Activated effector memory CD4-positive, alpha-beta T cell treated with anti-CD3 and anti-CD28 coated beads, Interleukin-2, amount 50 U/mL, for 16 hours (primary cell): ENCODE data around the gene HLF.

Experiments
- DNase-seq: peaks from one replicate; pipeline ENCODE4 v3.0.0-alpha.2; 2020

HLF gene

DNA sequence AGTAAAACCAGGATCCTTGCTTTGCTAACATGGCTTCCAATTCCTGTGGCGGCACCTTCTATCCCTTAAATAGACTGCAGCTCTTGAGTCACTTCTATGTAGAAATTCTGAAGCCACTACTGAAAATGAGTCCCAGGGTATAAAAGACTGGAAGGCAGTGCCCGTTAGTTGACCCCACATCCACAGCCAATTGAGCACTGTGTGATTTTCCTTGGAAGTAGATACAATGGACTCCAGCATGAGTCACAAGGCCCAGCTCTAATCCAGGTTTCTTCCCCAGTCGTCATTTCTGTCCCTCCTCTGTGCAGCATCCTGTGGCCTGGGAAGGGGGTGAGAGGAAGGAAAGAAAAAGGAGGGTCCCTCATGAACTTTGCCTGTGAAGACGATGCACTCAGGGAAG lies 69.5 kb downstream of the HLF start:
- DNase-seq, result no peak

DNA sequence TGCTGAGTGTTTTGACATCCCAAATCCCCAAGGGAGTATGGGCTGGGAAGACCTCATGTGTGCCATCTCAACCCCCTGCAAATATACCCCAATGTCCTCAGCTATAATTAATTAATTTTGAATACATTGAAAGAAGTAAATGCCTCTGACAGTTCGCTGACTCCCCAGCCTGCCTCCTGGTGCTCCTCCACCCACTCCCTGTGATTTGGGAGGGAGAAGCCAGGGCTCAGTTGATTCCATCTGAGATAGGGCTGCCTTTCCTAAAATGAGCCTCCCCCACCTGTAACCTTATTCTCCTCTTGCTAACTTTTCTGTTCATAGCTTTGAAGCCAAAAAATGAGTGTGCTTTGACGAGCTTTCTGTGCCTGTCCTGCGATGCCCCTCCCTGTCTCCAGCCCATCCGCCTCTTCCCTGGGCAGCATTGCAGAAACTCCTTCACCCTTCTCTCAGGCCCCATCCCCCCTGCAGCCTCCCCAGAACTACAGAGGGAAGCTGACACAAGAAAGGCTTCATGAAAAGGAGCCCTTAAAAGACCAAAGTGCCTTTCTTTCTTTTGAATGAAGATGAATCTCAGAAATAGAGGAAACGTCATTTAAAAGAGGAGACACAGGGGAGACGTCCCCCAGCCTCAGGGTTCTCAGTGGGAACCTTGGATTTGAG lies 70.3 kb downstream of the HLF start:
- DNase-seq, result no peak

DNA sequence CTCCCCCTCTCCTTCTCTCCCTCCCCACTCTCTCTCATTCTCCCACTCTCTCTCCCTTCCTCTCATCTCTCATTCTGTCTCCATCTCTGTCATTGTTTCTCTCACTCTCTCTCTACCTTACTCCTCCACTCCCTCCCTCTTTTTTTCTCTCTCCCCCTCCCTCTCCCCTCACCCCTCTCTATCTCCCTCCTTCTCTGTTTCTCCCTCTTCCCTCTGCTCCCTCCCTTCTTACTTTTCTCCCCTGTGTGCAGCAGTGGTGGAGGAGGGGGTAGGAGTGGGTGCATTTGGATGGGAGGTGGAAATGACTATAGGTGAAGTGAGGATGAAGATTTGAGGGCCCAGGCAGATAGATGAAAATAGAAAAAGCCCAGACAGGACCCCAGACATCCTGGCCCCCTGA lies 70.9 kb downstream of the HLF start:
- DNase-seq, result no peak

DNA sequence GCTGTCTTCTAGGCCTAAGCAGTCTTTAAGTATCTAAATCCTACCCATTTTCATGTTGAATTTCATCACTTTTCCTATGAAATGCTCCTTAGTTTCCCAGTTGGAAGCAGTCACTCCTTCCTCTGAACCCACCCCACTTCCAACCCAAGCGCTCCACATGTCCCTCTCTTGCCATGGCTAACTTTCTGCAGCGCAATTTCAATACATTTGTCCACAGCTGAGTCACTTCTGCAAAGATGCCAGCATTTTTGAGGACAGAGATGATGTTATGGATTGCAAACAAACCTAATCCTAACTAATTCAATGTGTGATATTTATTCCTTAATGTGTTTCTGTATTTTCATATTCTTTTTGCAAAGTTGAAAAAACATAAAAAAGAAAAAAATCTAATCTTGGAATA lies 71.7 kb downstream of the HLF start:
- no peak for DNase-seq

DNA sequence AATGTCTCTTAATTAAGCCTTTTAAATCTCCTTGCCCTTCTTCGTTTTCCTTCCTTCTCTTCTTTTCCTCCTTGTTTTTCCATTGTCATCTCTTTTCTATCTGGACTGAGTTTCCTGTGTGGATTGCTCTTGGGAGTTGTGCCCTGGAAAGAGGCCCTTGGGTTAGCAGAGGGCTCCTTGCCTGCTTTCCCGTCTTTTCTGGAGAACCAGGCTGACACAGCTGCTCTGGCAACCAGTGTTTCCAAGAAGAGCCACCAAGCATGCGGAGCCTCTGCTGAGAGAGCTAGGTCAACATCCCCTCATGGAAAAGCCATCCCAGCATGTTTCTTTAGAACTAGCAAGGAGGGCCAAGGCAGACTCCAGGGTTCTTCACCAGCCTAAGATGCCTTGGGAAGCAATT lies 75.4 kb downstream of the HLF start:
- no peak for DNase-seq

DNA sequence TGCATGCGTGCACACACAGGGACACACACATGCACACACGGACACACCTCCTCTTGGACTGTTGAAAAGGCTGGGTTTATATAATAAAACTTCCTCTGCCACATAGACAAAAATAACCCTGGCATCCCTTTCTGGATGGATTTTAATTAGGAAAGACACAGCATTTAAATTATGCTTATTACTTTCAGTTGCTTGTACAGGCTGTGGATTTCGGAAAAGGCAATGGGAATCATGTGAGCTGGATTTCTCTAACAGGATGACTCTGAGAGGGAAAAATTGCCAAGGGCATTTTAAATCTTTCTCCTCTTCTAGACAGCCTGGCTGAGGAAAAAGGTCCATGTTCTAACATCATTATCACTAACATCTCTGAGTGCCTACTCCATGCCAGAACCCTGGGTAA lies 75.9 kb downstream of the HLF start:
- DNase-seq, result no peak

DNA sequence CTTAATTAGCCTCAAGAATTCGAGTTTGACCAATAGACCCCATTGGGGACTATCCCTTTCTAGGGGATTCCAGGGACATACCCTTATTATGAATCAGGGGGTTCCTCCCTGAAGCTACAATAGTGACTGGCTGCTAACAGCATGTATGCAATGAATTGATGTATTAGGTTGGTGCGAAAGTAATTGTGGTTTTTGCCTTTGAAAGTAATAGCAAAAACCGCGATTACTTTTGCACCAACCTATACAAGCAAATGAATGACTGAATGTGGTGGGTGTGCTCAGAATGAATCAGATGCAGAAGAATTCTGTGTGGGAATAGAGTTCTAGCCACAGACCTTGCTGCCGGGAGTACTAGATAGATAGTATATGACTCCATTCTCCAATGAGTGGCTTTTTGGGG lies 76.7 kb downstream of the HLF start:
- DNase-seq, result no peak

DNA sequence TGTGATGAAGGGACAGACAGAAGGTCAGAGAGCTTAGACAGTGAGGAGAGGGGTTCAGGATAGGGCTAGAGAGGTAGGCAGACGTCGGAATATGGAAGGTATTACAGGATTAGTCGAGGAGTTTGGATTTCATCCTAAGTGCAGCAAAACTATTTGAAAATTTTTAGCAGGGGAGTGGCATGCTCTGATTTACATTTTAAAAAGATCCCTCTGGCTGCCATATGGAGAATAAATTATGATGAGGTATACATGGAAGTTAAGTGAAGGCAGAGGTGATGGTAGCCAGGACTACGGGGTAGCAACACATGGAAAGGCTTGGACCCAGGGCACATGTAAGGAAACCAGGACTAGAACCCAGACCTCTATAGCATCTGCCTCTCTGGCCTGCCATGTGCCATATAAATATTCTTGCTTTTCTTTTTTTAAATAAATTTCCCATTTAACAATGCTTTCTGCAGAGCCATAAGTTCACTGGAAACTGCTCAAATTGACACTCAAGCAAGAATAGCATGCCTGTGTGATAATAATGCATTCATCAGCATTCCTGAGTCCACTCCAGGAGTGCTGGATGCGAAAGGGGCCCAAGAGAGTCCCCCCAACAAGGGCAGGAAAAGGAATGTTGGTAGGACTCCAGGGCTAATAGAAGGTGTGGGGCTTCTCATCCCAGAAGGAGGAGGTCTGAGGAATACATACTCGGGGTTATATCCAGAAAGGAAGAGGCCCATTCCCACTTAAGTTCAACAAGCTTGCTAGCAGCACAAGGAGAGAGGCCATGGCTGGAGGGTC lies 78.2 kb downstream of the HLF start:
- no peak for DNase-seq

DNA sequence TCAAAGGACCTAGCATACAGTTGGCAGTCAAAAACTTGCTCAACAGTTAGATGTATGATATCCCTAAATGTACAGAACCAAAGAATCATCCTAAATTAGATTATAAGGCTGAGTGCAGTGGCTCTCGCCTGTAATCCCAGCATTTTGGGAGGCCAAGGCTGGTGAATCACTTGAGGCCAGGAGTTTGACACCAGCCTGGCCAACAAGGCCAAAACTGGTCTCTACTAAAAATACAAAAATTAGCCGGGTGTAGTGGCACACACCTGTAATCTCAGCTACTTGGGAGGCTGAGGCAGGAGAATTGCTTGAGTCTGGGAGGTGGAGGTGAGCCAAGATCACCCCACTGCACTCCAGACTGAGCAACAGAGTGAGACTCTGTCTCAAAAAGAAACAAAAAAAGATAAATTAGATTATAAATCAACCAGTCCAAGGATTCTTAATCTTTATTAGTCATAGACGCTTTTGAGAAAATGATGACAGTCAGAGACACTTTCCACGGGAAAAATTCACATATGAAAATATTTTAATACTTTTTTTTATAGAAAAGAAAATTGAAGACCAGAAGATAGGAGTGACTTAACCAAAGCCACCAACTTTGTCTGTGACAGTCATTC lies 79.2 kb downstream of the HLF start:
- no peak for DNase-seq

DNA sequence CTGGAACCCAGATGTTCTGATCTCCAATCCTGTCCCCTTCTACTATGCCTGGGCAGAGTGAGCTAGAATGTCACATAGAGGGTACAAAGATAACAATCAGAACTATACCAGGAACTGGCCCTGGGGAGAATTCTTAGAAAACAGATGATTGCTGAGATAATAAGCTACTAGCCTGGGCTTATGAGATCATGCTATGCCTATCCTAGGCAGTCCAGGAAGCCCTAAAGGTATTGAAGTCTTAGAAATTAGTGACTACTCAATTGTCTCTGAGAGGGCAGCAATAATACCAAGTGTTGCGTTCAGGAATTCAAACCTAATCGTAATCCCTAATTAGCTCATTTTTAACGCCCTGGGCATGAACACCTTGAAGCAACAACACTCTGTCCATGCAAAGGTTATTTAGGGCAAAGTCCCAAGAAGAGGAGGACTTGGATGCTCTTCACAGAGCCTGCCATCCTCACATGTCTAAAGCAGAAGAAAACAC lies 79.8 kb downstream of the HLF start:
- DNase-seq, result no peak

DNA sequence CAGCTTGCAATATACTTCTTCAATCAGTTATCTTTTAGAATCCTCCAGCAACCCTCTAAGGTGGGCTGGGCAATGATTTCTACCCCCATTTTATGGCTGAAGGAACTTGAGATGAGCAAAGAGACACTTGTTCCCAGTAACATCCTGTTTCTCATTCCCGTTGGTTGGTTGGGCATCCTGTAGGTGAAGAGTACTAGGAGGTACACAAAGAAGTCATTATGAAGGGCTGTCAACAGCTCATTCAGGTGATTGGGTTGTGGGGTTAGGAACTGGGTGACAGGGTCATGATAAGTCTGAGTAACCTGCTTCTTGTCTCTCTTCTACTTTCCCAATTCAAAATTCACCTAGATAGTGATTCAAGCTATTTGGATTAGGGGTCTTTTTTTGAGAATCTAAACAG lies 80.4 kb downstream of the HLF start:
- no peak for DNase-seq

DNA sequence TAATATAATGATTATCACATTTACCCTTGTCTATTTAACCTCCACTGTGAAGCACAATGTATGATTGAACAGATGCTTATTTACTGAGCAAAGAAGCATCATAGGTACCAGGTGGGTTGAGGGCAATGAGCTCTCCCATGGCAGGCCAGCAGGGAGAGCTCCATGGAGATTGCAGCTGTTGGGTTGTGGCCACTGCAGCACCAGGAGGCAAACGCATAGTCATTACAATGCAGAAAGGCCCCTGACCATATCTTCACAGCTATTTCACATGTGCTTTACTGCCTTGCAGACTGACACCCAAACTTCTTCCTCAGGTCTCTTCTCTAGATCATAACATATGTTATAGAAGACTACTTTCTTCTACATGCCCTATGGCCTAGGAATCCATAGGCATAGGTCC lies 81.9 kb downstream of the HLF start:
- no peak for DNase-seq

DNA sequence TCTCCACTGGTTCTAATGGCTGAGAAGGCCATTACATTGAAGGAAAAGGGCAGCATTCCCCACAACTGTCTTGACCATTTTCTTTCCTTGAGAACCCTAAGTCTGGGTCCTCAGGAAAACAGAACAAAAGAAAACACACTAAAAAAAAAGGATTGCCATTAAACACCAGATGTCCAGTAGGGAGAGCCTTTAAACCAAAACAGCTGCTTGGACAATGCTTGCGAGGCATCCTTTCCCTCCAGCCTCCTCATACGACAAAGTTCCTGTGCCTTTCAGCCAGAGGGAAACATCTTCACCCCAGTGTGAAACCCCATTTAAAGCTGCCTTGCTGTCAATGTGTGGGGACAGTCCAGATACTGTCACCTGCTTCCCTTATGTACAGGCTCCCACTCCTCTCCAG lies 82.6 kb downstream of the HLF start:
- DNase-seq, result no peak

DNA sequence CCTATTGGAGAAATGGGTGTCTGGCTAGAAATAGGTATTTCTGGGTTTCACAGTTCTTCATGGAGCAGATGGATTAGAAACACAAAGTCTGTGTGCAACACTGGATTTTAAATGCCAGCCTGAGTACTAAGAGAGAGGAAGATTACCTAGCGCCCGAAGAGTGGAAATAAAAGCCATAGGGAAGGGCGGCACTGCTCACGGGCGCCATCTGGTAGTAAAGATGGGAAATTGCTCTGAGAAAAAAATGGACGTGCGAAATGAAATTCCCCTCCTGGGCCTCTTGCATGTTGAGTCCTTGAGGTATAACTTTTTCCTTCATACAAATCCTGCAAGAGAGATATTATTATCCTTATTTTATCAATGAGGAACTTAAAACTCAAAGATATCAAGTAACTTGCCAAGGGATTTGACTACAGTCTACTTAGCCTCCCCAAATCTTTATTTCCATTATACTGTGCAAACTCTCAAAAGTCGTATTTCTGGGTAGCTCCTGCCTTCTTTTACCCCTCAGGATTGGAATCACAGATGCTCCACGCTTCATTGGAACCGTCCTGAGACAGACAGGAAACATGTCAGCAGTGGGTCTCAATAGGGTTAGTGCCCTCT lies 84.1 kb downstream of the HLF start:
- DNase-seq, result peak; percentile 74

DNA sequence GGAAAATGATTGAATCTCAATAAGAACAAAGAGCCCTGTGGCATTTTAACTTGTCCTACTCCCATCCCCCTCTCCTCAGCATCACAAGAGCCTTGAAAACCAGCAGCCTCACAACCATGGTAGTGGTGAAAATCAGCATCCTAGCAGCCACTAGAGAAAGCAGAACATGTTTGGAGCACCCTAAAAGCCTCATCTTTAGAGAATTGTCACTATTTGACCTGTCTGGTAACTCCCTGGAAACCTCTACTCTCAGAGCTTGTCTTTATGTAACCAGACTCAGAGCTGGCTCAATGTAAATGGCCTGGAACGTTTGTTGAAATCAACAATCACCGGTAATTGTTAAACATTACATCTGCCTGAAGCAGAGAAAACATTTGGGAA lies 86.1 kb downstream of the HLF start:
- no peak for DNase-seq

DNA sequence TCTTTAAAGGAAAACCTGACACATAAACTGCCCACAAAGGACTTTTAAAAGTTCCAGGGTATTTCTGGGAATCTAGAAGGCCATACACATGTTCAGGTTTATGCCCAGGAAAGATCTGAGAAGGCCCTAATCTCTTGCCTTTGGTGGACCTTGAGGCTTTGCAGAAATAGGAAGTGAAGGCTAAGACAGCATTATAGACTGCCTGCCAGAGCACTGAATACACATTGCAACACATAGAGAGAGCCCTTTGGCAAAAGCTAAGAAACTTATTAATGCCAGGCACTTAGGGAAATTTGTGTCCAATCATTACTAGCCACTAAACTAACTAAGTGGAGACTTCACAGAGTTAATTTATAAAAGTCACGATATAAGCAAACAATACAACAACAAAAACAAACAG lies 86.5 kb downstream of the HLF start:
- DNase-seq, result no peak

DNA sequence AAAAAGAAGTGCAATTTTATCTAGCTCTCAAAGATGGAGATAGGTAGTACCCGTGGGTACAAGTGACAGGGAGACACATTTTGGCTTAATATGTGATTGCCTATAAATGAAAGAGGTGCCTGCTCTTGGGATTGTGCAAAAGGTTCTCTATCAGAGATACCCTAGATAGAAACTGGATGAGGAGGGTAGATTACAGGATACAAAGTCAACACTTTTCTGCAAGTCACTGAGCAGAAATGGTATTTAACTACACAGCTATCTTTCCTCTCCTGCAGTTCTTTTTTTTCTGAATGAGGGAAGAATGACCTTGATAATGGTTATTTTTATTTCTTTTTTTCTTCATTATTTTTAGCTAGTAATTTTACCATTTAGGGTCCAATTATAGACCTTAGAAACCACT lies 89.2 kb downstream of the HLF start:
- no peak for DNase-seq

DNA sequence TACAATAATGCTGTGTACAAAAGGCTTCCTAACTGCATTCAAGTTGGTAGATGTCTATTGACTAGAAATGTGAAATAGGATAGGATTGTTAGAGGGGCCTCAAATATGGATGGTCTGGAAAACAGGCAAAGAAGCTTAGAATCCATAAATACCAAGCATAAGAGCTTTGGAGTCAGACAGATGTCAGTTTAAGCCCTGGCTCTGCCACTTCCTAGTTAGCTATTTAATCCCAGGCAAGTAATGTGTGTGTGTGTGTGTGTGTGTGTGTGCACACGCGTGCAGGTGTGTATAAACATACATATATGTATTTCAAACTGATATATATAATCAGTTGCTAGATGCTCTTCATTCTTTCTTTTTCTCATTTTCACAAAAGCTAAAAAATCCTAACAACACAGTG lies 90.2 kb downstream of the HLF start:
- DNase-seq, result no peak

DNA sequence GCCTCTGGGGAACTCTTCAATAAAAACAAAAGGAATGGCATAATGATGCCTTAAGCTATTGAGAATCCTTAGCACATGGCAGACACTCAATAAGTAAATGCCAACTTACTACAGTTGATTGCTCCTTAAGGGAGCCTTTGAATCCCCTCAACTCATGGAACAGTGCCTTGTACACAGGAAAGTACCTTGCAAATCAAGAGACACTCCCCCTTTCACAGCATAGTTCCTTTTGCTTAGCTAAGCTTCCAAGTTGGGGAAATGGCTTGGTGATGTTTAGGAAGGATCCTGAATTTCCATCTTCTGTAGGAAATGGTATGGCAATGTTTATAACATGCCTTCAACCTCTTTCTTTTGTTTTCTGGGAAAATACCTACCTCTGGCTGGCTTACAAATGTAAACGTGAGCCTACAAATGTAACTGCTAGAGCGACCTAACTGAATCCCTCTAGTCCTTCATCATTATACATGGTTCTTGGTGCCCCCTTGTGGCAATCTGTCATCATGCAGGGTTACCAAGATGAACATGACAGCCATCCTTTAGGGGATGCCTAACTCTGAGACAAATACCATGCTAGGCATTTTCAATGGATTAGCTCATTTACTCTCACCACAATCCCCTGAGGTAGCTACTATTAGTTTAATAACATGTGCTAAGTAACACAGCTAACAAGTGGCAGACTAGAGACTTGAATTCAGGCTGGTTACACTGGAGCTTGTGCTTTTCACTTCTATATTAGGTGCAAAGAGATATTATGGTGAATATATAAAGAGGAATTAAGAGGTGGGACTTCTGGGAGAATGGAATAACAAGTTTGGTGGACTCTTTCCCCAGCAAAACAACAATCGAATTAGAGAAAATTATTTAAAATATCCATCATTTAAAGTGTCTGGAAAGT lies 91.9 kb downstream of the HLF start:
- peak; percentile 86 for DNase-seq

DNA sequence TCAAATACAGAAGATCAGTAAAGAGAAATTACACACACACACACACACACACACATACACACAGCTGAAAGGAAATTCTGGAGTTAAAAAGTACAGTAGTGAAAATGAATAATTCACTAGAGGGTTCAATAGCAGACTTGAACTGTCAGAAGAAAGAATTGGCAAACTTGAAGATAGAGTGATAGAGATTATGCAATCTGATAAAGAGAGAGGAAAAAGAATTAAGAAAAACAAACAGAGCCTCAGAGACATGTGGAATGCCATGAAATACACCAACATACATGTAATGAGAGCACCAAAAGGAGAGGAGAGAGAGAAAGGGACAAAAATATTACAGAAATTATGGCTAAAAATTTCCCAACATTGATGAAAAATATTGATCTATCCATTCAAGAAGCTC lies 96.2 kb downstream of the HLF start:
- DNase-seq, result no peak

DNA sequence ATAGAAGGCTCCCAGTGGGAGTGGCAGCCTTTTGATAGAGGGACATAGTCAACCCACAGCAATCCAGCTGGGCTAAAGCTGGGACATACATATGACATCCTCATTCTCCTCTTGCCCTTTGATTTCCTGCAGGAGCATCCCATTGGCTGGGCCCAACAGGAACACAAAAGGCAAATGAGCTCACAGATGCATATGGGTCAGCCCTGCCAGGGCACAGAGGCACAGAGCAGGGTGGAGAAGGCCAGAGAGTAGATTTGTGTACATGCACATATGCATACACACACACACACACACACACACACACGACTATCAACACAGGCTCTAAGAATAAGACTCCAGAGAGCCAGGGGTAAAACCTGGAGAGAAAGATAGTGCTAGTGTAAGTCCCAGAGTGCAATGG lies 98.3 kb downstream of the HLF start:
- DNase-seq, result no peak

DNA sequence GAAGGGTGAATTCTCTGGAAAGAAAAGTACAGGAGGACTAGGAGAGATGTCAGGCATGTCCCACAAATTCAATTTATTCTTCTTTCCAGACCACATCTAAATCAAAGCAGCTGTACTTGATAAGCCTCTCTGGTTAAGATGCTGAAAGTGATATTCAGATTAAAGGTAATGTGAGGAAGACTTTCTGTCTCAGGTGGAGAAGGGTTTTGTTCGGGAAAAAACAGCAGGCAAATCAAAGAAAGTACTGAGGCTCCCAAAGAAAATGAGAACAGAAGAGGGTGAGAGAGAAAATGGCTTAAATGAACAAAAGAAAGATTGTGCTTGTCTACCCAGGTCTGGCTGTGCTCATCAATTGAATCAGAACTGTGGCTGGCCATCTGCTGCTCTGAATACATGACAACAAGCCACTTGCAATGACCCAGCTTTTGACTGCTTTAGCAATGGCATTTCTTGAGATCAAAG lies 101.3 kb downstream of the HLF start:
- DNase-seq, result no peak

DNA sequence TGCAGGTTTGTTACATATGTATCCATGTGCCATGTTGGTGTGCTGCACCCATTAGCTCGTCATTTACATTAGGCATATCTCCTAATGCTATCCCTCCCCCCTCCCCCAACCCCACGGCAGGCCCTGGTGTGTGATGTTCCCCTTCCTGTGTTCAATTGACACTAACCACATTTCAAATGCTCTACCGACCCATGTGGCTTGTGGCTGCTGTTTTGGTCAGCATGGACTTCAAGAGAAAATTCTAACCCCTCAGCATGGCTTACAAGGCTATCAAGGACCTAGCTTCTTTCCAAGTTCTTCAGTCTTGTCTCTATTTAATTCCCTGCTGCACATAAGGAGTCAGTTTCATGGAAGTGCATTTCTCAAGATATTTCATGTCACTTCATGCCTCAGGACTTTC lies 103.9 kb downstream of the HLF start:
- no peak for DNase-seq
